Heart left ventricle (tissue), 16 donors: Measurements from ENCODE around the gene GNA15. TPM values are rescaled to one million over a fixed set of nuclear protein-coding genes. Genes with fewer than 3 reads are reported as not detected.
A peak's percentile ranks its signal among the peaks of the same experiment; 100 is the strongest.

Source experiments
- ATAC-seq, 4 donors: fragments of 200-7000 bp; cut with Tn5 transposase; one replicate each; pipeline ENCODE4 v1.9.1; 2020 to 2022; ENCODE audit warnings: moderate library complexity in 4 of 4, mild to moderate bottlenecking in 3 of 4, moderate number of reproducible peaks in 1 of 4
- DNase-seq, 5 donors: peaks; one replicate each; pipeline ENCODE4 v3.0.0-alpha.2; 2020
- H3K27ac ChIP-seq, 12 donors: fragments of 200-600 bp; sonication (generic) in 4 of 12; one replicate each; pipeline versions ENCODE4 v1.5.0 to v1.8.0; 2016 to 2022; ENCODE audit warnings: mild to moderate bottlenecking in 2 of 12
- H3K27me3 ChIP-seq, 9 donors: fragments of 200-600 bp; sonication (generic) in 2 of 9; one replicate each; pipeline versions ENCODE4 v1.5.1 to v1.8.0; 2016 to 2022; ENCODE audit warnings: mild to moderate bottlenecking in 3 of 9
- H3K36me3 ChIP-seq, 9 donors: fragments of 200-600 bp; sonication (generic) in 2 of 9; one replicate each; pipeline versions ENCODE4 v1.5.0 to v1.8.0; 2018 to 2022; ENCODE audit warnings: mild to moderate bottlenecking in 2 of 9
- H3K4me1 ChIP-seq, 12 donors: fragments of 200-600 bp; sonication (generic) in 4 of 12; one replicate each; pipeline versions ENCODE4 v1.5.0 to v1.8.0; 2016 to 2022; ENCODE audit warnings: mild to moderate bottlenecking in 3 of 12
- H3K4me3 ChIP-seq, 12 donors: fragments of 200-600 bp; sonication (generic) in 4 of 12; one replicate each; pipeline versions ENCODE4 v1.5.0 to v1.8.0; 2017 to 2022; ENCODE audit warnings: mild to moderate bottlenecking in 9 of 12, moderate library complexity in 4 of 12
- H3K9me3 ChIP-seq, 12 donors: fragments of 200-600 bp; sonication (generic) in 4 of 12; one replicate each; pipeline versions ENCODE4 v1.5.0 to v1.8.0; 2016 to 2022; ENCODE audit warnings: mild to moderate bottlenecking in 1 of 12
- POLR2A ChIP-seq, 2 donors: fragments of 450-650 bp; IDR thresholded peaks; one replicate each; pipeline ENCODE4 v1.6.1; 2017; ENCODE audit warnings: antibody characterized with exemption in 2 of 2, mild to moderate bottlenecking in 2 of 2, moderate library complexity in 2 of 2
- WGBS, 4 donors: extraction: QIAGEN DNeasy Blood & Tissue Kit in 2 of 4; methylation state at CpG; one replicate each; pipeline versions ENCODE4 v1.1.5 to v1.1.7; 2013 to 2018; 5-methylcytosine and 5-hydroxymethylcytosine counted together
- intact Hi-C, 10 donors: fragments of 100-400 bp; cut with DNase I; formaldehyde crosslinking; loops; one replicate each; pipeline versions ENCODE4 v1.11.1 to v1.14.2; 2022
- polyA plus RNA-seq, 2 donors: library from polyadenylated mRNA; stranded (reverse); fragments of 200-250 nt; gene quantifications; one replicate each; pipeline ENCODE4 v1.2.3, GENCODE V29; 2013
- total RNA-seq, 9 donors: library from RNA; depleted of rRNA in 2 of 9; stranded (reverse); fragments of >200 nt in 2 of 9; fragmentation: NEBNext Ultra II Directional in 3 of 9; extraction: Animal tissue kit (Norgen Biotek cat#: 25700) in 3 of 9; gene quantifications; one replicate each; pipeline versions ENCODE4 v1.1.0 to v1.2.4, GENCODE V29; 2016 to 2023
- TF ChIP-seq, protein P1 (sequence below), 12 donors: fragments of 200-600 bp; sonication (generic) in 4 of 12; IDR thresholded peaks; one replicate each; pipeline versions ENCODE4 v1.5.0 to v1.8.0; 2018 to 2022; ENCODE audit warnings: antibody characterized with exemption in 12 of 12, mild to moderate bottlenecking in 5 of 12
- donor health status: ischemic (EF 13 %, LVEDD 7.1; RV severe dilation, severe dysfunction).
- donor health status: healthy with polysubstance abuse.
- donor health status: DM: no; HTN: yes; CAD: no.
- donor health status: DM: no; HTN: no; CAD: no.
- donor health status: ischemic (EF 25% LVEDD 6.9; RV normal size, moderate dysfunction).
- donor health status: ischemic (EF 25% LVEDD 5.7; RV mildly dilated, moderate dysfunction).
- donor health status: healthy.
- donor health status: DM: yes; HTN: yes; CAD: no.
- donor health status: ischemic (EF 35%, LVEDD 5.7; RV mildly dilated, moderate dysfunction).
- donor health status: nonischemic (EF 11% LVEDD 7.7; RV severe dilation, severe dysfunction).
- donor health status: DM: yes; HTN: yes; CAD: no.
- donor health status: PGD.
- donor health status: ischemic (EF 29% LVEDD 5.4; RV normal size, mild dysfunction).
- donor health status: nonischemic (EF 23%, LVEDD 6.1; RV moderate dilation, normal function).

The GNA15 gene
- total and polyA plus RNA-seq, 11 donors: 0.69 to 15.2 (median 1.7) TPM

- Histone ChIP-seq H3K4me3 (peak overlapping the region; percentile 70 to 100 (median 86)), H3K4me1 (peaks cover 3 to 46% (median 14%) of the 10 kb centered on the region in 12 donors), H3K27ac (peak overlapping the region in 1 of 12 donors; percentile 93), H3K36me3 (peaks cover 0 to 6% (median 0%) of the 10 kb centered on the region in 9 donors), H3K9me3 (no peaks in the 10 kb centered on the region), H3K27me3 (no peaks in the 10 kb centered on the region)
- WGBS, 4 donors: 69 to 74% (median 72%) methylated on average over 23 of the region's 23 CpGs
- DNase-seq (peak in 1 of 5 donors; percentile 27), ATAC-seq (no peak)
- intact Hi-C loops: no loop called here
- TF ChIP-seq, protein P1, sequence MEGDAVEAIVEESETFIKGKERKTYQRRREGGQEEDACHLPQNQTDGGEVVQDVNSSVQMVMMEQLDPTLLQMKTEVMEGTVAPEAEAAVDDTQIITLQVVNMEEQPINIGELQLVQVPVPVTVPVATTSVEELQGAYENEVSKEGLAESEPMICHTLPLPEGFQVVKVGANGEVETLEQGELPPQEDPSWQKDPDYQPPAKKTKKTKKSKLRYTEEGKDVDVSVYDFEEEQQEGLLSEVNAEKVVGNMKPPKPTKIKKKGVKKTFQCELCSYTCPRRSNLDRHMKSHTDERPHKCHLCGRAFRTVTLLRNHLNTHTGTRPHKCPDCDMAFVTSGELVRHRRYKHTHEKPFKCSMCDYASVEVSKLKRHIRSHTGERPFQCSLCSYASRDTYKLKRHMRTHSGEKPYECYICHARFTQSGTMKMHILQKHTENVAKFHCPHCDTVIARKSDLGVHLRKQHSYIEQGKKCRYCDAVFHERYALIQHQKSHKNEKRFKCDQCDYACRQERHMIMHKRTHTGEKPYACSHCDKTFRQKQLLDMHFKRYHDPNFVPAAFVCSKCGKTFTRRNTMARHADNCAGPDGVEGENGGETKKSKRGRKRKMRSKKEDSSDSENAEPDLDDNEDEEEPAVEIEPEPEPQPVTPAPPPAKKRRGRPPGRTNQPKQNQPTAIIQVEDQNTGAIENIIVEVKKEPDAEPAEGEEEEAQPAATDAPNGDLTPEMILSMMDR (IDR thresholded peaks at IDR 0.05): no peak
- no peak for TF ChIP-seq POLR2A (IDR thresholded peaks at IDR 0.05)
These were observed 51.2 kb downstream of the GNA15 start for GRCh38 chr19:3186891-3187661.

DNA sequence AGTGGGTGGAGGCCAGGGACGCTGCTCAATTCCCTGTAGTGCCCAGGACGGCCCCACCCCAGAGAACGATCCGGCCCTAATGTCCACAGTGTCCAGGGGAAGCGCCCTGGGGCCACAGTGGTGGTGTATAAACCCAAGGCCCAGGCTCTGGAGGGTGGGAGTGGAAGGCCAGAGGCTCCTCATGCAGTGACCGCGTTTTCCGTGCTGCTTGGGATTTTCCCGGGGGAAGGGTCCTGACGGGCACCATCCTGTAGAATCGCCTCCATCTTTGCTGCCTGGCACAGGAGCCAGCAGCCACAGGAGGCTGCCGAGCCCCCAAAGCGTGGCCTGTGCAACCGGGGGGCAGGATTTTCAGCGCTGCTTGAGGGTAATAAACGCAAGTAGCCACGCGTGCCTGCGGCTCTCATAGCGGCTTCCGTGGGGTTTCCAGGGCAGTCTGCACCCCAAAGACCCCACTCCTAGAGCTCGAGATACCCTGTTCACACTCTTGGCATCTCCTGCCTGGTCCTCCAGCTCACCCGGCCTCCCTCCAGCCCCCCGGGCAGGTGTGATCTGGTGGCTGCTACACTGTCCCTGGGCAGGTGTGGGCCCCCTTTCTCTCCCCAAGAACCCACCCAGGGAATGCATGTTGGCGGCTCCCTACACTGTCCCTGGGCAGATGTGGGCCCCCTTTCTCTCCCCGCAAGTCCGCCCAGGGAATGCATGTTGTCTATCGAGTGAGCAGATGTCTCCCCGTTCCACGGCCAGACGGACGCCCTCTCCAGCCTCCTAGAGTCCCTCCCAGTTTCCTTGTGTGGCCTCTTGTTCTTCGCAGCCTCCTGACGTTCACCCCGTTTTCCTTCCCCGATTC, 52.1 kb downstream of the GNA15 start:
- Histone ChIP-seq H3K27ac (no peak overlapping the region), H3K4me1 (peaks cover 3 to 41% (median 14%) of the 10 kb centered on the region in 12 donors), H3K4me3 (peak overlapping the region in 1 of 12 donors; percentile 100), H3K36me3 (peaks cover 0 to 6% (median 0%) of the 10 kb centered on the region in 9 donors), H3K27me3 (no peaks in the 10 kb centered on the region), H3K9me3 (no peaks in the 10 kb centered on the region)
- no peak for ATAC-seq
- WGBS, 4 donors: 89 to 92% (median 91%) methylated on average over 33 to 36 of the region's 36 CpGs
- intact Hi-C loops: no loop called here
- TF ChIP-seq, protein P1 (IDR thresholded peaks at IDR 0.05): no peak
- TF ChIP-seq POLR2A (IDR thresholded peaks at IDR 0.05): no peak
- peak in 1 of 5 donors; percentile 28 for DNase-seq

DNA sequence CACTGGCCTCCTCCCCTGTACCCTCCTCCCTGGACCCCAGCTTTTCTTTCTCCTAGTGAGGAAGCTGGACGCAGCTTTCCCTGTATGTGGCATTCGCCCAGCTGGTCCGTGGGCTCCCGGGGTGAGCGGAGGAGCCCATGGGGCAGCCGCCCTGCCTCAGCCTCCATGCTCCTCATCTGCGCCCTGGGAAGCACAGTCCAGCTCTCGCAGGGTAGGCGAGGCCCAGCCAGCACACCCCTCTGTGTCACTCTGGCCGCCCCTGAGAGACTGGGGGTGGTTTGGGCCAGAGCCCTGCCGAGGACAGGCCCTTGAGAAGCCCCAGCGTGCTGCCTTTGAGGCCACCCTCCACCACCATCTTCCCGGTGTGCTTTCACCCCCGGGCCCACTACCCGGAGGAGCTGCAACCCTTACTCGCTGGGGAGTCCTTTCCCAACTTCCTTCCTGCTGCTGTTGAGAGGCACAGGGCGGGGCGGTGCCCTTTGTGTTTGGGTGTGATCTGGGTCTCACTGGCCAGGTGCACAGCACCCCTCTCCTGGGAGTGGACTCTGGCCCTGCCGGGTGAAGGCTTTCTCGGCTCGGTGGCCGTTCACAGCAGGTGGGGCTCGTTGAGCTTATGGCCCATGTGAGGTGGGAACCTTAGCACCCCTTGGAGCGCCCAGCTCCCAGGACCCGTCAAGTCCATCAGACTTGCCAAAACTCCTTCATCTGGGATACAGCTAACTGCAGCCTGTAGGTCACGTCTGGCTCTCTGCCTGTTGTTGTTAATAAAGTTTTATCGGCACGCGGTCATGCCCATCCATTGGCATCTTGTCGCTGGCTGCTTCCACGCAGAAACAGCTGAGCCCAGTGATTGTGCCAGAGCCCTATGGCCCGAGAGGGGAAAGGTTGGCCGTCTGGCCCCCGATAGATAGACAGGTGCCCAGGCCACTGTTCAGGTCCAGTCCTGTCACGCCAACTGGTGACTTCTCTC, 53.1 kb downstream of the GNA15 start:
- H3K4me1 ChIP-seq: peaks cover 3 to 39% (median 14%) of the 10 kb centered on the region in 12 donors
- ATAC-seq: no peak
- no peaks in the 10 kb centered on the region for H3K9me3 ChIP-seq
- peaks cover 0 to 16% (median 0%) of the 10 kb centered on the region in 9 donors for H3K36me3 ChIP-seq
- H3K27ac ChIP-seq: no peak overlapping the region
- intact Hi-C loops: no loop called here
- H3K27me3 ChIP-seq: no peaks in the 10 kb centered on the region
- H3K4me3 ChIP-seq: peak overlapping the region in 1 of 12 donors; percentile 13
- TF ChIP-seq, protein P1 (IDR thresholded peaks at IDR 0.05): no peak
- no peak for TF ChIP-seq POLR2A (IDR thresholded peaks at IDR 0.05)
- 90 to 93% (median 91%) methylated on average over 33 to 35 of the region's 35 CpGs for WGBS, 4 donors
- peak in 1 of 5 donors; percentile 36 for DNase-seq
